Liver (tissue), 9 donors: ENCODE data around the gene IQCK. TPM values are rescaled to one million over a fixed set of nuclear protein-coding genes. Genes with fewer than 3 reads are reported as not detected.

Experiments used
- DNase-seq: peaks from one replicate; pipeline ENCODE4 v3.0.0-alpha.2; 2017; ENCODE audit warnings: low spot score
- H3K27ac ChIP-seq, 2 donors: one replicate each; pipeline ENCODE4 v1.7.0; 2013; ENCODE audit warnings: inconsistent platforms in 2 of 2, low read length in 2 of 2, control low read depth in 1 of 2, low read depth in 1 of 2, mild to moderate bottlenecking in 1 of 2
- H3K27me3 ChIP-seq, 4 donors: one replicate each; pipeline versions ENCODE4 v1.6.1 to v1.7.0; 2013; ENCODE audit warnings: low read length in 3 of 4, inconsistent platforms in 1 of 4, mild to moderate bottlenecking in 1 of 4, moderate library complexity in 1 of 4; ENCODE audit not compliant: control insufficient read depth in 4 of 4, insufficient read depth in 4 of 4
- H3K36me3 ChIP-seq, 4 donors: one replicate each; pipeline versions ENCODE4 v1.6.1 to v1.7.0; 2013; ENCODE audit warnings: low read length in 3 of 4, mild to moderate bottlenecking in 3 of 4, low read depth in 1 of 4, moderate library complexity in 1 of 4; ENCODE audit not compliant: control insufficient read depth in 4 of 4, insufficient read depth in 3 of 4
- H3K4me1 ChIP-seq, 4 donors: one replicate each; pipeline versions ENCODE4 v1.6.1 to v1.7.0; 2013; ENCODE audit warnings: low read length in 3 of 4, mild to moderate bottlenecking in 3 of 4, moderate library complexity in 1 of 4; ENCODE audit not compliant: control insufficient read depth in 4 of 4, insufficient read depth in 4 of 4
- H3K4me3 ChIP-seq, 3 donors: one replicate each; pipeline versions ENCODE4 v1.6.1 to v1.7.0; 2013; ENCODE audit warnings: low read length in 3 of 3, control low read depth in 1 of 3, low read depth in 1 of 3, mild to moderate bottlenecking in 1 of 3
- H3K9ac ChIP-seq, 2 donors: one replicate each; pipeline ENCODE4 v1.7.0; 2013; ENCODE audit warnings: low read length in 2 of 2, mild to moderate bottlenecking in 2 of 2, moderate library complexity in 2 of 2, control low read depth in 1 of 2, low read depth in 1 of 2
- H3K9me3 ChIP-seq, 4 donors: one replicate each; pipeline versions ENCODE4 v1.6.1 to v1.7.0; 2013; ENCODE audit warnings: low read length in 3 of 4; ENCODE audit not compliant: control insufficient read depth in 4 of 4
- FOXA1 ChIP-seq: IDR thresholded peaks from 2 replicates; pipeline ENCODE4 v1.6.1; 2016; ENCODE audit warnings: antibody characterized with exemption
- FOXA2 ChIP-seq: IDR thresholded peaks from 2 replicates; pipeline ENCODE4 v1.6.1; 2016; ENCODE audit warnings: antibody characterized with exemption
- GABPA ChIP-seq, 2 donors: IDR thresholded peaks in 1 of 2; conservative IDR thresholded peaks in 1 of 2; 2 replicates each; pipeline ENCODE4 v1.6.1; 2016; ENCODE audit warnings: antibody characterized with exemption in 2 of 2, mild to moderate bottlenecking in 1 of 2, moderate library complexity in 1 of 2
- HNF4A ChIP-seq, 2 donors: conservative IDR thresholded peaks; 2 replicates each; pipeline ENCODE4 v1.6.1; 2016; ENCODE audit warnings: antibody characterized with exemption in 2 of 2, mild to moderate bottlenecking in 2 of 2
- HNF4G ChIP-seq: IDR thresholded peaks from 2 replicates; pipeline ENCODE4 v1.6.1; 2016; ENCODE audit warnings: antibody characterized with exemption
- JUND ChIP-seq, 2 donors: IDR thresholded peaks; 2 replicates each; pipeline ENCODE4 v1.6.1; 2016; ENCODE audit warnings: antibody characterized with exemption in 2 of 2
- NR2F2 ChIP-seq: IDR thresholded peaks from 2 replicates; pipeline ENCODE4 v1.6.1; 2016; ENCODE audit warnings: antibody characterized with exemption
- RXRA ChIP-seq, 2 donors: IDR thresholded peaks; 2 replicates each; pipeline ENCODE4 v1.6.1; 2017 to 2018; ENCODE audit warnings: antibody characterized with exemption in 2 of 2, mild to moderate bottlenecking in 1 of 2
- SP1 ChIP-seq: IDR thresholded peaks from 2 replicates; pipeline ENCODE4 v1.6.1; 2018; ENCODE audit warnings: antibody characterized with exemption, mild to moderate bottlenecking
- TAF1 ChIP-seq: conservative IDR thresholded peaks from 2 replicates; pipeline ENCODE4 v1.6.1; 2016; ENCODE audit warnings: antibody characterized with exemption, mild to moderate bottlenecking
- YY1 ChIP-seq: IDR thresholded peaks from 2 replicates; pipeline ENCODE4 v1.6.1; 2016; ENCODE audit warnings: antibody characterized with exemption, mild to moderate bottlenecking
- WGBS: extraction: QIAGEN DNeasy Blood & Tissue Kit; methylation state at CpG from one replicate; pipeline ENCODE4 v1.1.7; 2013; 5-methylcytosine and 5-hydroxymethylcytosine counted together
- polyA plus RNA-seq, 2 donors: library from polyadenylated mRNA; stranded (reverse) in 1 of 2; unstranded in 1 of 2; fragments of 200-250 nt in 1 of 2; fragments of >200 nt in 1 of 2; fragmentation: Nextera tagmentation in 1 of 2; extraction: Ambion mirVana in 1 of 2; gene quantifications; one replicate each; pipeline versions ENCODE4 v1.2.1 to v1.2.3, GENCODE V29; 2013 to 2015
- total RNA-seq, 2 donors: library from RNA; depleted of rRNA; stranded (reverse); fragments of >200 nt; gene quantifications; one replicate each; pipeline ENCODE4 v1.2.3, GENCODE V29; 2014
- TF ChIP-seq, protein P1 (sequence below): IDR thresholded peaks from 2 replicates; pipeline ENCODE4 v1.6.1; 2016; ENCODE audit warnings: antibody characterized with exemption
- TF ChIP-seq, protein P2 (sequence below): IDR thresholded peaks from 2 replicates; pipeline ENCODE4 v1.6.1; 2016; ENCODE audit warnings: antibody characterized with exemption
- TF ChIP-seq, protein P3 (sequence below): IDR thresholded peaks from 2 replicates; pipeline ENCODE4 v1.6.1; 2016; ENCODE audit warnings: antibody characterized with exemption
- donor health status: healthy.
- donor health status: healthy.
- donor health status: healthy.
- donor health status: healthy.
- donor health status: healthy.

The IQCK gene
- total and polyA plus RNA-seq, 4 donors = 2.1 to 4.4 (median 2.9) TPM

DNA sequence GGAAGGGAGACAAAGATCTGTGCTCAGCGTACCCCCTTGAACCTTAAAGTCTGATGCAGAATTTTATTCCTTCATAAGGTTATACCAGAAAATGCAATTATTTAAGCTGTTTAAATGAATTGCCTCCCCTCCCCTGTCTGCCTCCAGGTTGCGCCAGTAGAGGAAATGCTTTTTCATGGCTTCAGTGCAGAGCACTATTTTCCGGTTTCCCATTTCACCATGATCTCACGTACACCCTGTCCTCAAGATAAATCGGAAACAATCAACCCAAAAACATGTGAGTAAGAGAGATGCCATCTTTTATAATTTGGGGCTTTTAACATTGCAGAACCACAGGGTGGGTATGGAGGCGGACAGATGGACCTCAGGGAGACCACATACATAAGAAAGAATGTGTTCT lies 15.5 kb downstream of the IQCK start (continued):
- TF ChIP-seq, protein P1, sequence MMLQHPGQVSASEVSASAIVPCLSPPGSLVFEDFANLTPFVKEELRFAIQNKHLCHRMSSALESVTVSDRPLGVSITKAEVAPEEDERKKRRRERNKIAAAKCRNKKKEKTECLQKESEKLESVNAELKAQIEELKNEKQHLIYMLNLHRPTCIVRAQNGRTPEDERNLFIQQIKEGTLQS = no peak

DNA sequence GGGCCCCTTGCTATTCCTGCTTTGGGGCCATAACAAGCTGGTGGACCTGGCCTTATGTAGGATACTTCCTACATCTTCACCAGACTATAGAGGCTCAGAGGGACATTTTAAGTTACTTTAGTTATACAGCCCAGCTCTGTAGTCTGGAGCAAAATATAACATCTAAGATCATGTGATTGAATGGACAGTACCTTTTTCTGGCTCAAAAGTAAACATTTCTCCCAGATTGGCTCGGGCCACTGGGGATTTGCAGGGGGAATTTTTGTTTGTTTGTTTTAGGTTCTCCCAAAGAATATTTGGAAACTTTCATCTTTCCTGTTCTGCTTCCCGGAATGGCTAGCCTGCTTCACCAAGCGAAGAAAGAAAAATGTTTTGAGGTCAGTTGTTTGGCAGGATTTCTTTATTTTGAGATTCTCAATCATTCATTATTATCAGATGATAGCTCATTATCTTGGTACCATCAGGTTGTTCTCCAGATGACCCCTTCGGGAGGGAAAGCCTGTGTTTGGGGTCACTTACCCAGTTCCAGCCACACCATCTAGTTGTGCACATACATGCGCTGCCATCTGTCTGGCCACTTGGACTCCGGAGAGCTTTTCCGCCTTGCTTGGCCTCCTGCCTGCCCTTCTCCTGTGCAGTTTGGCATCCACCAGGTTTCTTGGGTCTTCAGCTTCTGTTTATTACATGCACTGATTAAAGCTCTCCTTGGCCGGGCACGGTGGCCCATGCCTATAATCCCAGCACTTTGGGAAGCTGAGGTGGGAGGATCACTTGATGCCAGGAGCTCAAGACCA lies 17.2 kb downstream of the IQCK start:
- 69% methylated on average over 9 of the region's 9 CpGs for WGBS
- Histone ChIP-seq H3K4me3 (no peak overlapping the region), H3K27ac (no peak overlapping the region), H3K9me3 (no peaks in the 10 kb centered on the region), H3K4me1 (peaks cover 0 to 2% (median 1%) of the 10 kb centered on the region in 4 donors), H3K9ac (no peak overlapping the region), H3K27me3 (no peaks in the 10 kb centered on the region), H3K36me3 (no peaks in the 10 kb centered on the region)
- no peak for DNase-seq
- TF ChIP-seq SP1 (no peak), RXRA (IDR thresholded peaks at IDR 0.05) (no peak), FOXA1 (no peak), JUND (IDR thresholded peaks at IDR 0.05) (no peak), YY1 (no peak), GABPA (IDR thresholded peaks at IDR 0.05 in 1 of 2, conservative IDR thresholded peaks at IDR 0.05 in 1 of 2) (no peak), HNF4G (no peak), FOXA2 (no peak), NR2F2 (no peak), HNF4A (conservative IDR thresholded peaks at IDR 0.05) (no peak)
- TF ChIP-seq, protein P2, sequence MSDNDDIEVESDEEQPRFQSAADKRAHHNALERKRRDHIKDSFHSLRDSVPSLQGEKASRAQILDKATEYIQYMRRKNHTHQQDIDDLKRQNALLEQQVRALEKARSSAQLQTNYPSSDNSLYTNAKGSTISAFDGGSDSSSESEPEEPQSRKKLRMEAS = no peak
- TF ChIP-seq, protein P3, sequence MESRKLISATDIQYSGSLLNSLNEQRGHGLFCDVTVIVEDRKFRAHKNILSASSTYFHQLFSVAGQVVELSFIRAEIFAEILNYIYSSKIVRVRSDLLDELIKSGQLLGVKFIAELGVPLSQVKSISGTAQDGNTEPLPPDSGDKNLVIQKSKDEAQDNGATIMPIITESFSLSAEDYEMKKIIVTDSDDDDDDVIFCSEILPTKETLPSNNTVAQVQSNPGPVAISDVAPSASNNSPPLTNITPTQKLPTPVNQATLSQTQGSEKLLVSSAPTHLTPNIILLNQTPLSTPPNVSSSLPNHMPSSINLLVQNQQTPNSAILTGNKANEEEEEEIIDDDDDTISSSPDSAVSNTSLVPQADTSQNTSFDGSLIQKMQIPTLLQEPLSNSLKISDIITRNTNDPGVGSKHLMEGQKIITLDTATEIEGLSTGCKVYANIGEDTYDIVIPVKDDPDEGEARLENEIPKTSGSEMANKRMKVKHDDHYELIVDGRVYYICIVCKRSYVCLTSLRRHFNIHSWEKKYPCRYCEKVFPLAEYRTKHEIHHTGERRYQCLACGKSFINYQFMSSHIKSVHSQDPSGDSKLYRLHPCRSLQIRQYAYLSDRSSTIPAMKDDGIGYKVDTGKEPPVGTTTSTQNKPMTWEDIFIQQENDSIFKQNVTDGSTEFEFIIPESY = no peak
- TF ChIP-seq, protein P1 = no peak

DNA sequence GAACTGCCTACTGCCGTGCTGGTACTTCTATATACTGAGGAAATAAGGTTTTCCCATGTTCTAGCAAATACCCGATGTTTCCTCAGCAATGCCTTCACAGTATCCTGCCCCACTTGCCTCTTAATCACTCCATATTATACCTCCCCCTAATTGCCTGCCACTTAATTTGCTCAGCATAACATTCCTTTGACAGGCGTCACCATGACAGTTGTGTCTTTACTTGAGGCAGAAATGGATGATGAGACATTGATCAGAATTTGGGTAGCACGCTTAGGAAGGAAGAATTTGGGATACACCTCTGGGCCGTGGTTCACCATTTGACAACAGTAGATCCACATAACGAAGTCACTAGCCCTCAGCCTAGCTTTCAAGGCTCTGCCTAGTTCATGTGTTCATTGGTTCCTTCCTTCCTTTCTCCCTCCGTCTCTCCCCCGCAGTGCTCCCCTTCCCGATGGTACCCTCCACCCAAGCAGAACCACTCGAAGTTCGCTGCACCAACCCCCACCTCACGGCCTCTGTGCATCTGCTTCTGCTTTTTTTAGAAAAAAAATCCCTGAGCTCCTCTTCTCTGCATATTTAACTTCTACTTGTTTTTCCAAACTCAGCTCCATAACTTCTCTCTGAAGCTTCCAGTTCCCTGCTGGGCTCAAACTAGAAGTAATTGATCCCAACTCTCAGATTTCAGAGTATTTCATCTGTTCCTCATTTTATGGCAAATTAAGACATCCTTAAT lies 19.4 kb downstream of the IQCK start:
- TF ChIP-seq SP1 (no peak), TAF1 (no peak)
- TF ChIP-seq, protein P2 = no peak
- no peak overlapping the region for H3K27ac ChIP-seq
- no peak overlapping the region for H3K9ac ChIP-seq
- no peaks in the 10 kb centered on the region for H3K27me3 ChIP-seq
- no peak for DNase-seq
- 88% methylated on average over 12 of the region's 12 CpGs for whole genome bisulfite sequencing
- H3K4me3 ChIP-seq = no peak overlapping the region
- peaks cover 0 to 2% (median 2%) of the 10 kb centered on the region in 4 donors for H3K4me1 ChIP-seq
- H3K9me3 ChIP-seq = no peaks in the 10 kb centered on the region
- no peaks in the 10 kb centered on the region for H3K36me3 ChIP-seq
